Panc1 (cell line): Measurements from ENCODE around the gene ZNF608.

Experiments used
- POLR2AphosphoS5 ChIP-seq: IDR thresholded peaks from 2 replicates; pipeline ENCODE4 v1.6.1; 2012; ENCODE audit warnings: mild to moderate bottlenecking, low read depth, low read length, moderate library complexity
- SIN3A ChIP-seq: IDR thresholded peaks from 2 replicates; pipeline ENCODE4 v1.6.1; 2012; ENCODE audit warnings: low read depth, mild to moderate bottlenecking, low read length, moderate library complexity, borderline replicate concordance; ENCODE audit not compliant: insufficient read depth
- TCF7L2 ChIP-seq: IDR thresholded peaks from 2 replicates; pipeline ENCODE4 v1.6.1; 2011; ENCODE audit warnings: mild to moderate bottlenecking, low read depth, low read length, inconsistent platforms
- TF ChIP-seq, protein P1 (sequence below): fragments of 450-650 bp; IDR thresholded peaks from 2 replicates; pipeline ENCODE4 v1.5.1; 2017; ENCODE audit warnings: mild to moderate bottlenecking
- TF ChIP-seq, protein P2 (sequence below), 2 experiments: IDR thresholded peaks; 2 replicates each; pipeline ENCODE4 v1.6.1; 2011 to 2012; ENCODE audit warnings: low read depth in 2 of 2, control low read depth in 1 of 2, low read length in 1 of 2, mild to moderate bottlenecking in 1 of 2, moderate library complexity in 1 of 2; ENCODE audit not compliant: insufficient read depth in 1 of 2

DNA sequence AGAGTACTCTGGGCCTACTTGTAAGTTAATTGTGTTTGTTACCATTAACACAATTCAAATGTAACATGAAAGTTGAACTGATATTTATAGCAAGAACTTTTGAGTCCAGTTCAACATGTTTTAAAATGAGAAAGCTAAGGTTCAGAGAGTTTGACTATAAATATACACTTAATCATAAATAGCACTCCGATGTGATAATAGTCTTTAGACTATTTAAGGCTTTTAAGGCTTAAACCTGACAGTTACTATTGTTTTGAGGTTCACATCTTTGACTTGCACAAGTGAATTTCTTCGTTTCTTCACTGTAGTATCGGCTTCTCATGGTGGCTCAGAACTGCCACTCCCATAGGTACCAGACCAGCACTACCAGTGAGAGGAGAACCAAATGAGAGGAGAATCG, 42.4 kb downstream of the ZNF608 start:
- TF ChIP-seq, protein P1, sequence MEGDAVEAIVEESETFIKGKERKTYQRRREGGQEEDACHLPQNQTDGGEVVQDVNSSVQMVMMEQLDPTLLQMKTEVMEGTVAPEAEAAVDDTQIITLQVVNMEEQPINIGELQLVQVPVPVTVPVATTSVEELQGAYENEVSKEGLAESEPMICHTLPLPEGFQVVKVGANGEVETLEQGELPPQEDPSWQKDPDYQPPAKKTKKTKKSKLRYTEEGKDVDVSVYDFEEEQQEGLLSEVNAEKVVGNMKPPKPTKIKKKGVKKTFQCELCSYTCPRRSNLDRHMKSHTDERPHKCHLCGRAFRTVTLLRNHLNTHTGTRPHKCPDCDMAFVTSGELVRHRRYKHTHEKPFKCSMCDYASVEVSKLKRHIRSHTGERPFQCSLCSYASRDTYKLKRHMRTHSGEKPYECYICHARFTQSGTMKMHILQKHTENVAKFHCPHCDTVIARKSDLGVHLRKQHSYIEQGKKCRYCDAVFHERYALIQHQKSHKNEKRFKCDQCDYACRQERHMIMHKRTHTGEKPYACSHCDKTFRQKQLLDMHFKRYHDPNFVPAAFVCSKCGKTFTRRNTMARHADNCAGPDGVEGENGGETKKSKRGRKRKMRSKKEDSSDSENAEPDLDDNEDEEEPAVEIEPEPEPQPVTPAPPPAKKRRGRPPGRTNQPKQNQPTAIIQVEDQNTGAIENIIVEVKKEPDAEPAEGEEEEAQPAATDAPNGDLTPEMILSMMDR: no peak
- TF ChIP-seq SIN3A (no peak), POLR2AphosphoS5 (no peak), TCF7L2 (no peak)
- TF ChIP-seq, protein P2, sequence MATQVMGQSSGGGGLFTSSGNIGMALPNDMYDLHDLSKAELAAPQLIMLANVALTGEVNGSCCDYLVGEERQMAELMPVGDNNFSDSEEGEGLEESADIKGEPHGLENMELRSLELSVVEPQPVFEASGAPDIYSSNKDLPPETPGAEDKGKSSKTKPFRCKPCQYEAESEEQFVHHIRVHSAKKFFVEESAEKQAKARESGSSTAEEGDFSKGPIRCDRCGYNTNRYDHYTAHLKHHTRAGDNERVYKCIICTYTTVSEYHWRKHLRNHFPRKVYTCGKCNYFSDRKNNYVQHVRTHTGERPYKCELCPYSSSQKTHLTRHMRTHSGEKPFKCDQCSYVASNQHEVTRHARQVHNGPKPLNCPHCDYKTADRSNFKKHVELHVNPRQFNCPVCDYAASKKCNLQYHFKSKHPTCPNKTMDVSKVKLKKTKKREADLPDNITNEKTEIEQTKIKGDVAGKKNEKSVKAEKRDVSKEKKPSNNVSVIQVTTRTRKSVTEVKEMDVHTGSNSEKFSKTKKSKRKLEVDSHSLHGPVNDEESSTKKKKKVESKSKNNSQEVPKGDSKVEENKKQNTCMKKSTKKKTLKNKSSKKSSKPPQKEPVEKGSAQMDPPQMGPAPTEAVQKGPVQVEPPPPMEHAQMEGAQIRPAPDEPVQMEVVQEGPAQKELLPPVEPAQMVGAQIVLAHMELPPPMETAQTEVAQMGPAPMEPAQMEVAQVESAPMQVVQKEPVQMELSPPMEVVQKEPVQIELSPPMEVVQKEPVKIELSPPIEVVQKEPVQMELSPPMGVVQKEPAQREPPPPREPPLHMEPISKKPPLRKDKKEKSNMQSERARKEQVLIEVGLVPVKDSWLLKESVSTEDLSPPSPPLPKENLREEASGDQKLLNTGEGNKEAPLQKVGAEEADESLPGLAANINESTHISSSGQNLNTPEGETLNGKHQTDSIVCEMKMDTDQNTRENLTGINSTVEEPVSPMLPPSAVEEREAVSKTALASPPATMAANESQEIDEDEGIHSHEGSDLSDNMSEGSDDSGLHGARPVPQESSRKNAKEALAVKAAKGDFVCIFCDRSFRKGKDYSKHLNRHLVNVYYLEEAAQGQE (IDR thresholded peaks at IDR 0.05; ENCODE audit: insufficient read depth in 1 of 2, low read depth in 2 of 2, low read length in 1 of 2): no peak
